HG03066 (cell line): ENCODE results near the gene RSPRY1.

Source experiments
- ATAC-seq: cut with Tn5 transposase; IDR thresholded peaks from one replicate; pipeline ENCODE4 v1.9.1; 2021; ENCODE audit warnings: low read depth; ENCODE audit not compliant: unreplicated experiment

RSPRY1 gene

GRCh38 chr16:57152096-57153093 lies 33.7 kb upstream of the RSPRY1 start:
- no peak for ATAC-seq

- no peak for ATAC-seq
Observed at GRCh38 chr16:57153841-57154240, 32.3 kb upstream of the RSPRY1 start.

- ATAC-seq = no peak
Observed at GRCh38 chr16:57155702-57156350, 30.3 kb upstream of the RSPRY1 start.

- no peak for ATAC-seq
Observed at GRCh38 chr16:57156351-57156703, 29.8 kb upstream of the RSPRY1 start.

GRCh38 chr16:57157533-57157932 lies 28.6 kb upstream of the RSPRY1 start:
- ATAC-seq = no peak

GRCh38 chr16:57159447-57159846 lies 26.7 kb upstream of the RSPRY1 start:
- ATAC-seq = no peak

- ATAC-seq = no peak
Observed at GRCh38 chr16:57163842-57164241, 22.3 kb upstream of the RSPRY1 start.

- no peak for ATAC-seq
Observed at GRCh38 chr16:57165483-57165882, 20.6 kb upstream of the RSPRY1 start.

GRCh38 chr16:57165938-57166337 lies 20.2 kb upstream of the RSPRY1 start:
- no peak for ATAC-seq

GRCh38 chr16:57166451-57166850 lies 19.7 kb upstream of the RSPRY1 start:
- no peak for ATAC-seq

- ATAC-seq = no peak
Observed at GRCh38 chr16:57166951-57167350, 19.2 kb upstream of the RSPRY1 start.

GRCh38 chr16:57167538-57167937 lies 18.6 kb upstream of the RSPRY1 start:
- ATAC-seq = no peak

GRCh38 chr16:57167953-57168352 lies 18.2 kb upstream of the RSPRY1 start:
- ATAC-seq = no peak

GRCh38 chr16:57169327-57169726 lies 16.8 kb upstream of the RSPRY1 start:
- ATAC-seq = no peak

GRCh38 chr16:57172721-57173290 lies 13.3 kb upstream of the RSPRY1 start:
- ATAC-seq = no peak

- no peak for ATAC-seq
Observed at GRCh38 chr16:57175896-57176295, 10.2 kb upstream of the RSPRY1 start.

GRCh38 chr16:57178196-57178595 lies 7.9 kb upstream of the RSPRY1 start:
- no peak for ATAC-seq

- no peak for ATAC-seq
Observed at GRCh38 chr16:57178793-57179212, 7.3 kb upstream of the RSPRY1 start.

- no peak for ATAC-seq
Observed at GRCh38 chr16:57179215-57179828, 6.8 kb upstream of the RSPRY1 start.

GRCh38 chr16:57184113-57184512 lies 2.0 kb upstream of the RSPRY1 start:
- no peak for ATAC-seq

- no peak for ATAC-seq
Observed at GRCh38 chr16:57184887-57185445, 1.2 kb upstream of the RSPRY1 start.
